Stimulated activated CD8-positive, alpha-beta memory T cell treated with anti-CD3 and anti-CD28 coated beads, Interleukin-15, amount 100 ng/mL, for 48 hours (primary cell): ENCODE measurements around the gene LRRFIP2.

ENCODE experiments used
- DNase-seq, 2 donors: peaks; one replicate each; pipeline ENCODE4 v3.0.0-alpha.2; 2020; ENCODE audit warnings: low read depth in 2 of 2

The LRRFIP2 gene

GRCh38 chr3:37115446-37115845 lies 58.9 kb downstream of the LRRFIP2 start:
- no peak for DNase-seq

- no peak for DNase-seq
Measured at GRCh38 chr3:37114251-37115145, 59.9 kb downstream of the LRRFIP2 start.

- DNase-seq = no peak
Measured at GRCh38 chr3:37112987-37113386, 61.4 kb downstream of the LRRFIP2 start.

- DNase-seq = no peak
Measured at GRCh38 chr3:37111199-37111598, 63.2 kb downstream of the LRRFIP2 start.

- no peak for DNase-seq
Measured at GRCh38 chr3:37107846-37108245, 66.5 kb downstream of the LRRFIP2 start.

- DNase-seq = no peak
Measured at GRCh38 chr3:37103103-37103808, 71.1 kb downstream of the LRRFIP2 start.

GRCh38 chr3:37100411-37100810 lies 74.0 kb downstream of the LRRFIP2 start:
- DNase-seq = no peak

- no peak for DNase-seq
Measured at GRCh38 chr3:37099469-37099868, 74.9 kb downstream of the LRRFIP2 start.

GRCh38 chr3:37098884-37099283 lies 75.5 kb downstream of the LRRFIP2 start:
- no peak for DNase-seq

GRCh38 chr3:37097776-37098175 lies 76.6 kb downstream of the LRRFIP2 start:
- no peak for DNase-seq

- DNase-seq = no peak
Measured at GRCh38 chr3:37096975-37097374, 77.4 kb downstream of the LRRFIP2 start.

- no peak for DNase-seq
Measured at GRCh38 chr3:37096288-37096687, 78.1 kb downstream of the LRRFIP2 start.

GRCh38 chr3:37094636-37095035 lies 79.7 kb downstream of the LRRFIP2 start:
- no peak for DNase-seq

GRCh38 chr3:37093481-37093880 lies 80.9 kb downstream of the LRRFIP2 start:
- DNase-seq = no peak

- no peak for DNase-seq
Measured at GRCh38 chr3:37092484-37092883, 81.9 kb downstream of the LRRFIP2 start.

- no peak for DNase-seq
Measured at GRCh38 chr3:37087870-37088269, 86.5 kb downstream of the LRRFIP2 start.

- DNase-seq = no peak
Measured at GRCh38 chr3:37086918-37087317, 87.5 kb downstream of the LRRFIP2 start.

GRCh38 chr3:37082317-37082716 lies 92.1 kb downstream of the LRRFIP2 start:
- DNase-seq = no peak

GRCh38 chr3:37075955-37076354 lies 98.4 kb downstream of the LRRFIP2 start:
- no peak for DNase-seq

- no peak for DNase-seq
Measured at GRCh38 chr3:37074178-37074577, 100.2 kb downstream of the LRRFIP2 start.

GRCh38 chr3:37072892-37073291 lies 101.5 kb downstream of the LRRFIP2 start:
- peak in 1 of 2 donors; percentile 8 for DNase-seq

GRCh38 chr3:37071921-37072320 lies 102.5 kb downstream of the LRRFIP2 start:
- DNase-seq = no peak

- DNase-seq = no peak
Measured at GRCh38 chr3:37068031-37068430, 106.4 kb downstream of the LRRFIP2 start.
